ENCODE data around the gene PDYN. TPM values are rescaled to one million over a fixed set of nuclear protein-coding genes. Genes with fewer than 3 reads are reported as not detected.
A peak's percentile ranks its signal among the peaks of the same experiment; 100 is the strongest.

The PDYN gene
- total RNA-seq, 1 donor from 2014 or later = not detected

GRCh38 chr20:1946442-1946761 lies 47.5 kb downstream of the PDYN start:
- peaks cover 95% of the 10 kb centered on the region for H3K27me3 Mint-ChIP-seq
- TF ChIP-seq CTCF (IDR thresholded peaks at IDR 0.05; ENCODE audit: unreplicated experiment) = no peak
- H3K4me1 Mint-ChIP-seq (ENCODE audit: low read depth) = peaks cover 5% of the 10 kb centered on the region
- H3K9me3 Mint-ChIP-seq (ENCODE audit: low read depth) = no peaks in the 10 kb centered on the region
- H3K4me3 Mint-ChIP-seq (ENCODE audit: low read depth) = peak overlapping the region; percentile 37
- H3K36me3 Mint-ChIP-seq (ENCODE audit: insufficient read depth) = no peaks in the 10 kb centered on the region
- H3K27ac Mint-ChIP-seq = no peak overlapping the region
- DNase-seq (ENCODE audit: low spot score, unreplicated experiment) = no peak

DNA sequence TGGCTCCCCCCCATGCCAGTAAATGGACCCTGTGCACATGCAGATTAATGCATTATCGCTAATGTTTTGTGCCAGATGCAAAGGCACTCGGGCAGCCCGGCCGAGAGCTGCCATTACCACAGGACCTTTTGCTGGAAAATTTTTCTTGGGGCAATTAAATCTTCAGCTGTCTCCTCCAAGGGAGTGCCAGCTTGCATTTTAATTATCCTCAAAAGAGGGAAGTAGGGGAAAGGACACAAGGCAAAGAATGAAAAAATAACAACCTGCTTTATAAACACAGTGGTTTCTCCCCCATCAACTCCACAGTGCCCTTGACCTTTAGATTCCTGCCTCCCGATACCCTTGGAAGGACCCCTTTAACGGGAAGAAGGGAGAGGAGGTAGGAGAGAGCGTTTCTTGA lies 48.2 kb downstream of the PDYN start:
- H3K36me3 Mint-ChIP-seq (ENCODE audit: insufficient read depth) = no peaks in the 10 kb centered on the region
- H3K4me1 Mint-ChIP-seq (ENCODE audit: low read depth) = peaks cover 5% of the 10 kb centered on the region
- no peak overlapping the region for H3K27ac Mint-ChIP-seq
- TF ChIP-seq CTCF (IDR thresholded peaks at IDR 0.05; ENCODE audit: unreplicated experiment) = no peak
- DNase-seq (ENCODE audit: low spot score, unreplicated experiment) = no peak
- no peak overlapping the region for H3K4me3 Mint-ChIP-seq (ENCODE audit: low read depth)
- H3K9me3 Mint-ChIP-seq (ENCODE audit: low read depth) = no peaks in the 10 kb centered on the region
- peaks cover 92% of the 10 kb centered on the region for H3K27me3 Mint-ChIP-seq

DNA sequence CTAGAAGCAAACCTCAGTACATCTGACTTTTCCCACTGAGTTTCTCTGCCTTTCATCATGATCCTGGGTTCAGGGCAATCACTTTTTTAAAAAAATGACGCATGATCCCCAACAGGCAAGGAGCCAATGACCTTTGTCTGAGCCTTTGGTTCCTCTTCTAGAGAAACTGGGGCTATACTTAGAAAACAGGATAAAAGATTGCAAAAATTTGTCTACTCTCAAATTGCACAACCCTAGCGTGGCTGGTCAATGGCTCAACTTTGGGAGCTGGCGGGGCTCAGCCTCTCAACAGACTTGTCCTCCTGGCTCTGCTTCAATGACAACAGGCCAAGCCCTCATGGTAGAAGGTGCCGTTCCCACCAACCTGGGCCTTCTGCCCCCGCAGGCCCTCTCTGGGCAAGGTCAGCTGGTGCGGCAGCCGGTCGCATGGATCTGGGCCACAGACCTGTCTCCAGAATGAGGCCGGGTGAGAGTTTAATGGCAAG lies 48.7 kb downstream of the PDYN start:
- Mint-ChIP-seq H3K27me3 (peaks cover 89% of the 10 kb centered on the region), H3K36me3 (ENCODE audit: insufficient read depth) (no peaks in the 10 kb centered on the region), H3K4me3 (ENCODE audit: low read depth) (no peak overlapping the region), H3K27ac (no peak overlapping the region), H3K4me1 (ENCODE audit: low read depth) (peaks cover 5% of the 10 kb centered on the region), H3K9me3 (ENCODE audit: low read depth) (no peaks in the 10 kb centered on the region)
- no peak for DNase-seq (ENCODE audit: low spot score, unreplicated experiment)
- TF ChIP-seq CTCF (IDR thresholded peaks at IDR 0.05; ENCODE audit: unreplicated experiment) = no peak

DNA sequence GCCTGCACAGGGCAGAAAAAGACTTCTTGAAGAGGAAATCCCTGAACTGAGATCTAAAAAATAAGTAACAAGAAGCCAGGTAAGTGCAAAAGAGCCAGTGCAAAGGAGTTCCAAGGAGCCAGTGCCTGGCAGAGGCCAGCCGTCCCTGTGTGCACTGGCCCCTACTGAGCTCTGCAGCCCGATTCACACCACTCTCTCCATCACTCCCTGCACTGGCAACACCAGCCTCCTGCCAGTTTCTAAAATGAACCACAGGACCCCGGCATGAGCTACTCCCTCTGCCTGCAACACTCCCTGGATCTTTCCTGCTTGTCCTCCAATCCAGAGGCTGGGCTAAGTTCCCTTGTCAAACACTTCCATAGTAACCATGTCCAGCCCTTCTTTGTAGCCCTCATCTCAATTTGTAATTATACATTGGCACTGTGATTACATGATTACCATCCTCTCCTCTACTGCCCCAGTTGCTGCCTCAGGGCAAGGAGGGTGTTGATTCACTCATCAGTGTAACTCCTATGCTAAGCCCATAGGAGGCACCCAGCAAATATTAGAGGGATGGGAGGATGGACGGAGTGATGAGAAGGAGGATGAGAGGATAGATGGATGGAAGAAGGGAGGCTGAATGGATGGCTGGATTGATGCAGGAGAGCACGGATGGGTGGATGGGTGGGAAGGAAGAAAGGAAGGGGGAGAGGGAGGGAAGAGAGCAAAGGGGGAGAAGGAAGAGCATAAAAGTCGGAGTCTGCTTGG lies 49.3 kb downstream of the PDYN start:
- Mint-ChIP-seq H3K36me3 (ENCODE audit: insufficient read depth) (no peaks in the 10 kb centered on the region), H3K27ac (no peak overlapping the region), H3K4me3 (ENCODE audit: low read depth) (no peak overlapping the region), H3K4me1 (ENCODE audit: low read depth) (peaks cover 5% of the 10 kb centered on the region), H3K9me3 (ENCODE audit: low read depth) (no peaks in the 10 kb centered on the region), H3K27me3 (peaks cover 82% of the 10 kb centered on the region)
- no peak for TF ChIP-seq CTCF (IDR thresholded peaks at IDR 0.05; ENCODE audit: unreplicated experiment)
- no peak for DNase-seq (ENCODE audit: low spot score, unreplicated experiment)

GRCh38 chr20:1943275-1944002 lies 50.4 kb downstream of the PDYN start:
- Mint-ChIP-seq H3K4me3 (ENCODE audit: low read depth) (no peak overlapping the region), H3K27ac (no peak overlapping the region), H3K27me3 (peaks cover 71% of the 10 kb centered on the region)

More at GRCh38 chr20:1943275-1944002, 50.4 kb downstream of the PDYN start:
- Mint-ChIP-seq H3K4me1 (ENCODE audit: low read depth) (peaks cover 5% of the 10 kb centered on the region), H3K9me3 (ENCODE audit: low read depth) (no peaks in the 10 kb centered on the region), H3K36me3 (ENCODE audit: insufficient read depth) (no peaks in the 10 kb centered on the region)
- TF ChIP-seq CTCF (IDR thresholded peaks at IDR 0.05; ENCODE audit: unreplicated experiment) = no peak
- no peak for DNase-seq (ENCODE audit: low spot score, unreplicated experiment)

Data from progenitor cell of endocrine pancreas (in vitro differentiated cells).